Body of pancreas (tissue), 4 donors: ENCODE measurements around the gene TSHR.

Experiments
- CTCF ChIP-seq, 7 experiments: fragments of 450-650 bp in 4 of 7; fragments of 200-600 bp in 3 of 7; sonication (generic) in 3 of 7; IDR thresholded peaks; one replicate each; pipeline ENCODE4 v1.5.1; 2016 to 2019; ENCODE audit warnings: antibody characterized with exemption in 7 of 7
- POLR2A ChIP-seq, 3 donors: fragments of 450-650 bp; IDR thresholded peaks; one replicate each; pipeline ENCODE4 v1.6.1; 2016; ENCODE audit warnings: antibody characterized with exemption in 3 of 3, mild to moderate bottlenecking in 2 of 3

GRCh38 chr14:81120501-81120900 lies 165.1 kb downstream of the TSHR start:
- no peak for TF ChIP-seq POLR2A (IDR thresholded peaks at IDR 0.05)
- no peak for TF ChIP-seq CTCF (IDR thresholded peaks at IDR 0.05)
